DND-41 (cell line): Measurements from ENCODE around the gene MRLN.

ENCODE experiments used
- EZH2 ChIP-seq: IDR thresholded peaks from 3 replicates; pipeline ENCODE4 v1.6.1; 2012; ENCODE audit warnings: borderline replicate concordance, low read depth, mild to moderate bottlenecking, moderate library complexity, low read length, inconsistent platforms; ENCODE audit not compliant: severe bottlenecking
- TF ChIP-seq, protein P1 (sequence below): IDR thresholded peaks from 2 replicates; pipeline ENCODE4 v1.5.1; 2012; ENCODE audit warnings: borderline replicate concordance, low read length, moderate library complexity, mild to moderate bottlenecking; ENCODE audit not compliant: poor library complexity, severe bottlenecking; ENCODE audit errors: extremely low read depth

- TF ChIP-seq, protein P1, sequence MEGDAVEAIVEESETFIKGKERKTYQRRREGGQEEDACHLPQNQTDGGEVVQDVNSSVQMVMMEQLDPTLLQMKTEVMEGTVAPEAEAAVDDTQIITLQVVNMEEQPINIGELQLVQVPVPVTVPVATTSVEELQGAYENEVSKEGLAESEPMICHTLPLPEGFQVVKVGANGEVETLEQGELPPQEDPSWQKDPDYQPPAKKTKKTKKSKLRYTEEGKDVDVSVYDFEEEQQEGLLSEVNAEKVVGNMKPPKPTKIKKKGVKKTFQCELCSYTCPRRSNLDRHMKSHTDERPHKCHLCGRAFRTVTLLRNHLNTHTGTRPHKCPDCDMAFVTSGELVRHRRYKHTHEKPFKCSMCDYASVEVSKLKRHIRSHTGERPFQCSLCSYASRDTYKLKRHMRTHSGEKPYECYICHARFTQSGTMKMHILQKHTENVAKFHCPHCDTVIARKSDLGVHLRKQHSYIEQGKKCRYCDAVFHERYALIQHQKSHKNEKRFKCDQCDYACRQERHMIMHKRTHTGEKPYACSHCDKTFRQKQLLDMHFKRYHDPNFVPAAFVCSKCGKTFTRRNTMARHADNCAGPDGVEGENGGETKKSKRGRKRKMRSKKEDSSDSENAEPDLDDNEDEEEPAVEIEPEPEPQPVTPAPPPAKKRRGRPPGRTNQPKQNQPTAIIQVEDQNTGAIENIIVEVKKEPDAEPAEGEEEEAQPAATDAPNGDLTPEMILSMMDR, result no peak
- no peak for TF ChIP-seq EZH2
These were observed 47.3 kb downstream of the MRLN start for GRCh38 chr10:59705931-59706330.
